Uterus (tissue), 4 donors: Measurements from ENCODE around the gene PLCL2. TPM values are rescaled to one million over a fixed set of nuclear protein-coding genes. Genes with fewer than 3 reads are reported as not detected.

Experiments
- DNase-seq, 2 donors: peaks; one replicate each; pipeline ENCODE4 v3.0.0-alpha.2; 2019 to 2020
- H3K27ac ChIP-seq, 2 donors: fragments of 200-600 bp; sonication (generic); 1 replicate in 1 of 2; 2 replicates in 1 of 2; pipeline ENCODE4 v1.5.1; 2016 to 2018
- H3K27me3 ChIP-seq, 2 donors: fragments of 200-600 bp; sonication (generic); one replicate each; pipeline ENCODE4 v1.5.1; 2018 to 2019; ENCODE audit warnings: control low read depth in 1 of 2
- H3K36me3 ChIP-seq, 2 donors: fragments of 200-600 bp; sonication (generic); one replicate each; pipeline ENCODE4 v1.5.1; 2019; ENCODE audit warnings: control low read depth in 1 of 2
- H3K4me1 ChIP-seq, 2 donors: fragments of 200-600 bp; sonication (generic); one replicate each; pipeline ENCODE4 v1.5.1; 2018 to 2019; ENCODE audit warnings: control low read depth in 1 of 2
- H3K4me3 ChIP-seq, 2 donors: fragments of 200-600 bp; sonication (generic); 1 replicate in 1 of 2; 2 replicates in 1 of 2; pipeline ENCODE4 v1.5.1; 2018 to 2019; ENCODE audit warnings: mild to moderate bottlenecking in 1 of 2
- H3K9me3 ChIP-seq, 2 donors: fragments of 200-600 bp; sonication (generic); one replicate each; pipeline ENCODE4 v1.5.1; 2019; ENCODE audit warnings: control low read depth in 1 of 2
- CTCF ChIP-seq, 4 experiments: fragments of 200-600 bp in 2 of 4; fragments of 450-650 bp in 2 of 4; sonication (generic) in 2 of 4; IDR thresholded peaks; one replicate each; pipeline ENCODE4 v1.5.1; 2016 to 2019; ENCODE audit warnings: antibody characterized with exemption in 4 of 4, mild to moderate bottlenecking in 2 of 4, moderate library complexity in 1 of 4
- POLR2A ChIP-seq, 2 donors: fragments of 450-650 bp; IDR thresholded peaks; one replicate each; pipeline ENCODE4 v1.6.1; 2016; ENCODE audit warnings: antibody characterized with exemption in 2 of 2, mild to moderate bottlenecking in 1 of 2, moderate library complexity in 1 of 2
- intact Hi-C: fragments of 100-400 bp; cut with DNase I; formaldehyde crosslinking; loops from one replicate; pipeline ENCODE4 v1.15.1; 2023; ENCODE audit warnings: low total_unique reads
- total RNA-seq, 4 donors: library from RNA; depleted of rRNA in 3 of 4; stranded (reverse); fragments of >200 nt in 3 of 4; gene quantifications; one replicate each; pipeline versions ENCODE4 v1.1.0 to v1.2.4, GENCODE V29; 2014 to 2023
- donor health status: DM: yes; HTN: yes; CAD: no.

Gene PLCL2
- total RNA-seq, 4 donors from 2014 or later: 9.7 to 63.0 (median 19.5) TPM

- intact Hi-C loops: no loop called here
- no peak overlapping the region for H3K27ac ChIP-seq
- TF ChIP-seq POLR2A (IDR thresholded peaks at IDR 0.05): no peak
- no peak for TF ChIP-seq CTCF (IDR thresholded peaks at IDR 0.05)
Observed at GRCh38 chr3:16842272-16843270, 42.2 kb upstream of the PLCL2 start.

GRCh38 chr3:16844222-16844621 is 40.5 kb upstream of the PLCL2 start:
- H3K4me3 ChIP-seq: no peak overlapping the region
- intact Hi-C loops: no loop called here

More at GRCh38 chr3:16842272-16843270, 42.2 kb upstream of the PLCL2 start:
- Histone ChIP-seq H3K4me3 (no peak overlapping the region), H3K4me1 (no peaks in the 10 kb centered on the region), H3K36me3 (no peaks in the 10 kb centered on the region), H3K27me3 (no peaks in the 10 kb centered on the region), H3K9me3 (no peaks in the 10 kb centered on the region)
- DNase-seq: no peak

GRCh38 chr3:16844791-16845190 is 40.0 kb upstream of the PLCL2 start:
- H3K4me1 ChIP-seq: no peaks in the 10 kb centered on the region
- no peak overlapping the region for H3K27ac ChIP-seq
- no peak for DNase-seq
- TF ChIP-seq CTCF (IDR thresholded peaks at IDR 0.05) (no peak), POLR2A (IDR thresholded peaks at IDR 0.05) (no peak)
- intact Hi-C loops: no loop called here
- H3K9me3 ChIP-seq: no peaks in the 10 kb centered on the region
- H3K27me3 ChIP-seq: no peaks in the 10 kb centered on the region
- H3K4me3 ChIP-seq: no peak overlapping the region
- H3K36me3 ChIP-seq: no peaks in the 10 kb centered on the region

More at GRCh38 chr3:16844222-16844621, 40.5 kb upstream of the PLCL2 start:
- Histone ChIP-seq H3K27me3 (no peaks in the 10 kb centered on the region), H3K27ac (no peak overlapping the region), H3K9me3 (no peaks in the 10 kb centered on the region), H3K4me1 (no peaks in the 10 kb centered on the region), H3K36me3 (no peaks in the 10 kb centered on the region)
- DNase-seq: no peak
- TF ChIP-seq POLR2A (IDR thresholded peaks at IDR 0.05) (no peak), CTCF (IDR thresholded peaks at IDR 0.05) (no peak)

- Histone ChIP-seq H3K27ac (no peak overlapping the region), H3K9me3 (no peaks in the 10 kb centered on the region), H3K4me3 (no peak overlapping the region), H3K27me3 (no peaks in the 10 kb centered on the region), H3K36me3 (no peaks in the 10 kb centered on the region), H3K4me1 (no peaks in the 10 kb centered on the region)
- no peak for DNase-seq
- TF ChIP-seq CTCF (IDR thresholded peaks at IDR 0.05) (no peak), POLR2A (IDR thresholded peaks at IDR 0.05) (no peak)
- intact Hi-C loops: no loop called here
Observed at GRCh38 chr3:16846373-16847080, 38.2 kb upstream of the PLCL2 start.

GRCh38 chr3:16848007-16848406 is 36.7 kb upstream of the PLCL2 start:
- Histone ChIP-seq H3K9me3 (no peaks in the 10 kb centered on the region), H3K27ac (no peak overlapping the region), H3K27me3 (no peaks in the 10 kb centered on the region), H3K4me3 (no peak overlapping the region), H3K36me3 (no peaks in the 10 kb centered on the region), H3K4me1 (no peaks in the 10 kb centered on the region)
- no peak for DNase-seq
- TF ChIP-seq CTCF (IDR thresholded peaks at IDR 0.05) (no peak), POLR2A (IDR thresholded peaks at IDR 0.05) (no peak)
- intact Hi-C loops: no loop called here
